Kidney epithelial cell (primary cell): ENCODE data around the gene UNC5C. TPM values are rescaled to one million over a fixed set of nuclear protein-coding genes. Genes with fewer than 3 reads are reported as not detected.

Experiments
- DNase-seq: peaks from one replicate; pipeline ENCODE4 v3.0.0-alpha.2; 2010; ENCODE audit warnings: low read depth
- H3K27me3 ChIP-seq: 2 replicates; pipeline ENCODE4 v1.6.0; 2011; ENCODE audit warnings: low read length; ENCODE audit not compliant: control insufficient read depth, insufficient read depth
- H3K36me3 ChIP-seq: 2 replicates; pipeline ENCODE4 v1.5.1; 2011; ENCODE audit warnings: low read length; ENCODE audit not compliant: control insufficient read depth, insufficient read depth
- H3K4me3 ChIP-seq: 2 replicates; pipeline ENCODE4 v1.5.1; 2011; ENCODE audit warnings: low read depth, mild to moderate bottlenecking, control low read depth, low read length
- CTCF ChIP-seq: IDR thresholded peaks from 2 replicates; pipeline ENCODE4 v1.5.1; 2011; ENCODE audit warnings: mild to moderate bottlenecking, moderate library complexity, low read length, control low read depth, inconsistent platforms; ENCODE audit not compliant: insufficient read depth, poor library complexity, severe bottlenecking
- total RNA-seq: library from RNA; depleted of rRNA; stranded (reverse); fragments of >200 nt; gene quantifications from 2 replicates; pipeline ENCODE4 v1.2.3, GENCODE V29; 2015

The UNC5C gene
- total RNA-seq, 1 donor from 2014 or later = 2.8 TPM

GRCh38 chr4:95267081-95267480 is 281.7 kb downstream of the UNC5C start:
- peak; percentile 39 for DNase-seq
- Histone ChIP-seq H3K27me3 (no peaks in the 10 kb centered on the region), H3K4me3 (no peak overlapping the region), H3K36me3 (no peaks in the 10 kb centered on the region)
- TF ChIP-seq CTCF = no peak

GRCh38 chr4:95265814-95266740 is 282.7 kb downstream of the UNC5C start:
- H3K27me3 ChIP-seq = no peaks in the 10 kb centered on the region
- H3K4me3 ChIP-seq = no peak overlapping the region
- no peak for DNase-seq
- no peaks in the 10 kb centered on the region for H3K36me3 ChIP-seq
- TF ChIP-seq CTCF = no peak

- TF ChIP-seq CTCF = no peak
- no peak for DNase-seq
- Histone ChIP-seq H3K27me3 (no peaks in the 10 kb centered on the region), H3K36me3 (no peaks in the 10 kb centered on the region), H3K4me3 (no peak overlapping the region)
These were observed 283.9 kb downstream of the UNC5C start for GRCh38 chr4:95264843-95265242.

- Histone ChIP-seq H3K27me3 (no peaks in the 10 kb centered on the region), H3K4me3 (no peak overlapping the region), H3K36me3 (no peaks in the 10 kb centered on the region)
- no peak for DNase-seq
- TF ChIP-seq CTCF = no peak
These were observed 284.8 kb downstream of the UNC5C start for GRCh38 chr4:95263960-95264359.

GRCh38 chr4:95263391-95263790 is 285.4 kb downstream of the UNC5C start:
- H3K36me3 ChIP-seq = no peaks in the 10 kb centered on the region

More at GRCh38 chr4:95263391-95263790, 285.4 kb downstream of the UNC5C start:
- Histone ChIP-seq H3K4me3 (no peak overlapping the region), H3K27me3 (no peaks in the 10 kb centered on the region)
- no peak for DNase-seq
- TF ChIP-seq CTCF = no peak
